ENCODE measurements around the gene MTMR11. TPM values are rescaled to one million over a fixed set of nuclear protein-coding genes. Genes with fewer than 3 reads are reported as not detected.

MTMR11 gene
- total and polyA plus RNA-seq, 2 of the 13 experiments (the other 11 are each of a cell fraction or from before 2014, with no cell fraction given) = 0.49 to 2.8 TPM

GRCh38 chr1:149927563-149928400 is 8.9 kb downstream of the MTMR11 start, which contains the start of gene SF3B4 (continued):
- TF ChIP-seq TAF15 (IDR thresholded peaks at IDR 0.05; ENCODE audit: low read depth, low read length, poor library complexity, severe bottlenecking) (peak; percentile 42), SALL2 (CRISPR knock-in tag; IDR thresholded peaks at IDR 0.05) (0 out of 2 replicates have a peak, but pooled peaks have one; percentile 23), TSC22D2 (CRISPR knock-in tag; IDR thresholded peaks at IDR 0.05; ENCODE audit: borderline replicate concordance) (no peak), ZNF737 (CRISPR knock-in tag; IDR thresholded peaks at IDR 0.05; ENCODE audit: borderline replicate concordance) (no peak), ZFAT (CRISPR knock-in tag; conservative IDR thresholded peaks at IDR 0.05) (no peak), ZNF670 (CRISPR knock-in tag; IDR thresholded peaks at IDR 0.05; ENCODE audit: borderline replicate concordance) (peak; percentile 81; the same call in 1 of the 2 replicates), ZFP91 (CRISPR knock-in tag; IDR thresholded peaks at IDR 0.05; ENCODE audit: borderline replicate concordance) (peak; percentile 80; the same call in 1 of the 2 replicates), FOXK1 (CRISPR knock-in tag; IDR thresholded peaks at IDR 0.05; ENCODE audit: borderline replicate concordance, low read depth) (peak; percentile 54; the same call in 1 of the 2 replicates), CTCF (CRISPR knock-in tag; IDR thresholded peaks at IDR 0.05) (0 out of 2 replicates have a peak, but pooled peaks have one; percentile 18), NCOA1 (CRISPR knock-in tag; IDR thresholded peaks at IDR 0.05) (0 out of 2 replicates have a peak, but pooled peaks have one; percentile 67), ZFP36L2 (CRISPR knock-in tag; IDR thresholded peaks at IDR 0.05) (no peak), KLF9 (CRISPR knock-in tag; IDR thresholded peaks at IDR 0.05; ENCODE audit: low read depth) (peak; percentile 55; the same call in 1 of the 2 replicates), ASH2L (IDR thresholded peaks at IDR 0.05; ENCODE audit: insufficient read length, low read depth, low read length) (peak; percentile 65), SRY (CRISPR knock-in tag; IDR thresholded peaks at IDR 0.05) (no peak), PHF8 (CRISPR knock-in tag; IDR thresholded peaks at IDR 0.05) (peak; percentile 94), GLMP (CRISPR knock-in tag; IDR thresholded peaks at IDR 0.05; ENCODE audit: borderline replicate concordance) (no peak)
- TF ChIP-seq, protein P1, sequence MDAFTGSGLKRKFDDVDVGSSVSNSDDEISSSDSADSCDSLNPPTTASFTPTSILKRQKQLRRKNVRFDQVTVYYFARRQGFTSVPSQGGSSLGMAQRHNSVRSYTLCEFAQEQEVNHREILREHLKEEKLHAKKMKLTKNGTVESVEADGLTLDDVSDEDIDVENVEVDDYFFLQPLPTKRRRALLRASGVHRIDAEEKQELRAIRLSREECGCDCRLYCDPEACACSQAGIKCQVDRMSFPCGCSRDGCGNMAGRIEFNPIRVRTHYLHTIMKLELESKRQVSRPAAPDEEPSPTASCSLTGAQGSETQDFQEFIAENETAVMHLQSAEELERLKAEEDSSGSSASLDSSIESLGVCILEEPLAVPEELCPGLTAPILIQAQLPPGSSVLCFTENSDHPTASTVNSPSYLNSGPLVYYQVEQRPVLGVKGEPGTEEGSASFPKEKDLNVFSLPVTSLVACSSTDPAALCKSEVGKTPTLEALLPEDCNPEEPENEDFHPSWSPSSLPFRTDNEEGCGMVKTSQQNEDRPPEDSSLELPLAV (CRISPR knock-in tag; conservative IDR thresholded peaks at IDR 0.05; ENCODE audit: low read depth) = no peak; the same call in 1 of the 2 replicates
- TF ChIP-seq, protein P2, sequence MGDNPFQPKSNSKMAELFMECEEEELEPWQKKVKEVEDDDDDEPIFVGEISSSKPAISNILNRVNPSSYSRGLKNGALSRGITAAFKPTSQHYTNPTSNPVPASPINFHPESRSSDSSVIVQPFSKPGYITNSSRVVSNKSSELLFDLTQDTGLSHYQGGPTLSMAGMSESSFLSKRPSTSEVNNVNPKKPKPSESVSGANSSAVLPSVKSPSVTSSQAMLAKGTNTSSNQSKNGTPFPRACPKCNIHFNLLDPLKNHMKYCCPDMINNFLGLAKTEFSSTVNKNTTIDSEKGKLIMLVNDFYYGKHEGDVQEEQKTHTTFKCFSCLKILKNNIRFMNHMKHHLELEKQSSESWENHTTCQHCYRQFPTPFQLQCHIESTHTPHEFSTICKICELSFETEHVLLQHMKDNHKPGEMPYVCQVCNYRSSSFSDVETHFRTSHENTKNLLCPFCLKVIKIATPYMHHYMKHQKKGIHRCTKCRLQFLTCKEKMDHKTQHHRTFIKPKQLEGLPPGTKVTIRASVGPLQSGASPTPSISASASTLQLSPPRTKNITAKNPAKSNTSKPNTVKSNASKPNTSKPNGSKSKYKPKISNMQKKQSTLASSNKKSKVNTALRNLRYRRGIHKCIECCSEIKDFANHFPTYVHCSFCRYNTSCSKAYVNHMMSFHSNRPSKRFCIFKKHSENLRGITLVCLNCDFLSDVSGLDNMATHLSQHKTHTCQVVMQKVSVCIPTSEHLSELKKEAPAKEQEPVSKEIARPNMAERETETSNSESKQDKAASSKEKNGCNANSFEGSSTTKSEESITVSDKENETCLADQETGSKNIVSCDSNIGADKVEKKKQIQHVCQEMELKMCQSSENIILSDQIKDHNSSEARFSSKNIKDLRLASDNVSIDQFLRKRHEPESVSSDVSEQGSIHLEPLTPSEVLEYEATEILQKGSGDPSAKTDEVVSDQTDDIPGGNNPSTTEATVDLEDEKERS (CRISPR knock-in tag; IDR thresholded peaks at IDR 0.05) = no peak
